Dermis blood vessel endothelial cell (primary cell): Measurements from ENCODE around the gene MSLN. TPM values are rescaled to one million over a fixed set of nuclear protein-coding genes. Genes with fewer than 3 reads are reported as not detected.

Experiments
- DNase-seq: peaks from one replicate; pipeline ENCODE4 v3.0.0; 2010
- total RNA-seq: library from RNA; depleted of rRNA; stranded (reverse); fragments of >200 nt; gene quantifications from 2 replicates; pipeline ENCODE4 v1.2.3, GENCODE V29; 2014

Gene MSLN
- total RNA-seq, 1 donor from 2014 or later = not detected

DNA sequence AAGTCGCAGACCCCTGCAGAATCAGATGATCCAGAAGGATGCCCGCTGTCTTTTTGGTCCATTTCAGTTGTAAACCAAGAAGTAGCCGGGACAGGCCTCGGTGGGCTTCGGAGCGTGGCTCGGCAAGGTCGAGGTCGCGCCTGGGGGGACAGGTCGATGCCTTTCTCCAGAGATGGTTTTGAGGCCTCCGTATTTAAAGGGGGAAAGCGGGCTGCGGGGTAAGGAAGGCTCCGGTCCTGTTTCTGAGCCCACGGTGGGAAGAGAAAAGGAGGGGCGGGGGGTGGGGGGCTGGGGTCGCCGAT lies 47.5 kb downstream of the MSLN start:
- no peak for DNase-seq

DNA sequence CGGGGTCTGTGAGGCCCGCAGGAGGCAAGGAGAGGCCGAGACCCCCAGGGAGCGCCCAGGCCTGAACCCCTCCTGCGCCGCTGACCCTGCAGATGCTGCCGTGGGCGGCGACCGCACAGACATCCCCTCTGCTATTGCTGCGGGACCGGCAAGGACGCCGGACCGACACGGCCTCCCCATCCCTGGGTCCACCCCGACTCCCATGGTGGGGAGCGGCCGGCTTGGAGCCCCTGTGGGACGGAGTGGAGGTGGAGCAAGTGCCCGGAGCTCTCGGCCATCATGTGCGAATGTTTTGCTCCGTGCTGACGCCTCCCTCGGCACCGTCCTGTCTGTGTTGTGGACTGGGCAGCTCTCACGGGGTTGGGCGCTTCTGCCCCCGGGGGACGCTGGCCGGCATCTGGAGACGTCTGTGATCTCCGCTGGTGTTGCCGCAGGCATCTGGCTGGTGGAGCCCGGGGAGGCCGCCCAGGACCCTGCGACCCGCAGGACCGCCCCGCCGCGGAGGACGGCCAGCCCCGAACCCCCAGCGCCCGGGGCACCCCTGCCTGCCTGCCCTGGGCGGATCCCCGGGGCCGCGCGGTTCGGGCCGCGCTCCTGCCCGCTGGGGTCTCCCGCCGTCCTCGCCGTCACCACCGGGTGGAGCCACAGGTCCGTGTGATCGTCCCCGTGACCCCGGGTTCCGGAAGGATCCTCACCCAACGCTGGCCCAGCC lies 52.8 kb downstream of the MSLN start:
- DNase-seq = peak; percentile 44

DNA sequence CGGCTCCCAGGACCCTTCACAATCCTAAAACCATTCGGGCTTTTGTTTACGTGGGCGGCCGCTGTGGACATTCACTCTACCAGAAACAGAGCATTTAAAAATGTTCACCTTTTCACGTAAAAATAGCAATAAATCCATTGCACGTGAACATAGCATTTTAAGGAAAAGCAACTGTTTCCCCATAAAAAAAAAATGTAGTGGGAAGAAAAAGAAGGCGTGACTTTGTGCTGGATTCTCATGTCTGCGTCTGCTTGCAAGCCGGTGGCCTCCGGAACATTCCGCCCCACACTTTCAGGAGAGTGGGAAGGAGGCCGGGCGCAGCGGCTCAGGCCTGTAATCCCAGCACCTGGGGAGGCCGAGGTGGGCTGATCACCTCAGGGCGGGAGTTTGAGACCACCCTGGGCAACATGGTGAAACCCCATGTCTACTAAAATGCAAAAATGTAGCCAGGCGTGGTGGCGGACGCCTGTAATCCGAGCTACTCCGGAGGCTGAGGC lies 53.4 kb downstream of the MSLN start:
- DNase-seq = no peak

DNA sequence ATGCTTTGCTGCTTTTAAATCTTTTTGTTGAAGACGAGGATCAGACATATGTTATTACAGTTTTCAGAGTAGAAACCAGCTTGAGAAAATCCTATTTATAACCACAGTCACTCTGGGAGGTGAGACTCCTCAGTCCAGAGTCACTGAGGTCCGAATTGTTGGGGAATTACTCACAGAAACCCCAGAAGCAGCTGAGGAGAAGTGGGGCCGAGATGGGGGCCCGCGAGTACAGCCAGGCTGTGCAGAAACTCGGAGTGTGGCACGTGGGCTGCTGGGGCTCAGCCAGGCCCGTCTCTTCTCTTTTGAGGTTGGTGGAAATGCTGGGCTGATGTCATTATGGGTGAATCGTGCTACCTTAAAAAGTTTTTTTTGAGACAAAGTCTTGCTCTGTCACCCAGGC lies 54.4 kb downstream of the MSLN start:
- no peak for DNase-seq

DNA sequence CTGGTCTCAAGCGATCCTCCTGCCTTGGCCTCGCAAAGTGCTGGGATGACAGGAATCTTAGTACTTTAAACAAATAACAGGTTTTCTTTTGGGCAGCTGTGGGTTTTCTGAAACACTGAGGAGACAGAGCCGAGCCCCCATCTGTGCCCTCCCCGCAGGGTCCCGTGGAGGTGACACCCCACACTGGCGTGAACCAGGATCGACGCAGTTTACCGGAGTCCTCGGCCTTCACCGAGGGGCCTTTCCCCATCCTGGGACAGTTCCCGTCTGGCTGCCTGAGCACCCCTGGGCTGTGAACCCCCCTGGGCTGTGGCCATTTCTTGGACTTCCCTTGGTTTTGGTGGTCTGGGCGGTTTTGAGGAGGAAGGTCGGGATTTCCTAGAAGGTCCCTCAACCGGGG lies 55.3 kb downstream of the MSLN start:
- no peak for DNase-seq

DNA sequence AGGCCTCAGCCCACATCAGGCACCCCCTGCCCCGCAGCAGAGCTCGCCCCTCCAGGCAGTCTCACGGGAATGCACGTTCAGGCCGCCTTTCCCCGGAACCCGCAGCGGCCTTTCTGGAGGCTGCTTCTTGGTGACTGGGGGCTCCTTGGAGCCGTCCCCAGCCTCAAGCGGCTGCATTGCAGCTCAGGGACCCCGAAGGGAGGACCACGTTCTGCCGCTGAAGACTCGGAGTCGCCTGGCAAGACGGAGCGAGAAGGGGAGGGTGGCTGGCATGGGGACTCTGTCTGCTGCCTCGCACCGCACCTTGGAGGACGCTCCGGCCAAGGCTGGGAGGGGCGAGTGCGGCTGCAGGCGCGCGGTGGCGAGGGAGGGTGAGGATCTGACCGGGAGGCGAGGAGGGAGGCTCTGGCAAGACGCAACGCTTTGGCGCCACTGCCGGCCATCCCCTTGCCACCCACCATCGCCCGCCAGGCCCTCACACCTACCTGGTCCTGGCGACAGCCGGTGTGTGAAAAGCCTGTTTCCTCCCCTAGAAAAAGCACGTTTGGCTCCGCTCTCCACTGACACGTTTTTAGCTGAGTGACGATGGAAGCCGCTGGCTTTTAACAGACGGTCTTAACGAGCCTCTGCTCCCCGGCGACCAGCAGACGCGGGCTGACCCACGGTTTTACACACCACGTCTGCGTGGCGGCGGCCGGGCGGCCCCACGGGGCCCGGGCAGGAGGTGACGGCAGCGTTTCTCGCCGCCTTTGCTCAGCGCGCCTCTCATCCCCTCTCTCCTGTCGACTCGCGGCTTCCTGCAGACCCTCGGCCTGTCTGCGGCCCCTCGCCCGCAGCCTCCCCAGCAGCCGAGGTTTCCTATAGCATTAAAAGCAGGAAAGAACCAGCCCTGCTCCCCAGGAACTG lies 56.7 kb downstream of the MSLN start:
- no peak for DNase-seq

DNA sequence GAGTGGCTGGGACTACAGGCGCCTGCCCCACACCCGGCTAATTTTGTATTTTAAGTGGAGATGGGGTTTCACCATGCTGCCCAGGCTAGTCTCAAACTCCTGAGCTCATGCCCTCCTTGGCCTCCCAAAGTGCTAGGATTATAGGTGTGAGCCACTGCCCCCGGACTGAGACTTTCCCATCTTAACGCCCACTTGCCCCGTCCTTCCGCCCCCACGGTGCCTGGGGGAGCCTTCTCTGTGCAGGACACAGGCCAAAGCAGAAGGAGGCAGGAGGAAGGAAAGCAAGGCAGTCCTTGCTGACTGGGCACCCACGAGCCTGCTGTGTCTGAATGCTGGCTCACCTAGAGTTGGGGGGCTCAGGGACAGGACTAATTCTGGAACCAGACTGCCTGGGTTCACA lies 57.6 kb downstream of the MSLN start:
- no peak for DNase-seq

Other genes with a start within 250 kb of the MSLN start
- 50.5 and 83.4 TPM in 2 replicates for gene CAPN15, start 233.0 kb upstream of the MSLN start, total RNA-seq
- gene PRR35, start 200.3 kb upstream of the MSLN start, total RNA-seq = not detected in 2 replicates
- gene NHLRC4, start 193.7 kb upstream of the MSLN start, total RNA-seq = 1.9 and 2.7 TPM in 2 replicates
- gene PIGQ, start 190.8 kb upstream of the MSLN start, total RNA-seq = 25.4 and 32.2 TPM in 2 replicates
- gene RAB40C, start 170.7 kb upstream of the MSLN start, total RNA-seq = 13.3 and 14.1 TPM in 2 replicates
- 0.14 and 0.17 TPM in 2 replicates for gene WFIKKN1, start 129.7 kb upstream of the MSLN start, total RNA-seq
- gene METTL26, start 124.4 kb upstream of the MSLN start, total RNA-seq = 76.4 and 83.6 TPM in 2 replicates
- gene MCRIP2, start 118.9 kb upstream of the MSLN start, total RNA-seq = 11.2 and 12.6 TPM in 2 replicates
- gene WDR90, start 111.4 kb upstream of the MSLN start, total RNA-seq = 10.7 and 15.1 TPM in 2 replicates
- 32.9 and 49.0 TPM in 2 replicates for gene RHOT2, start 92.6 kb upstream of the MSLN start, total RNA-seq
- gene RHBDL1, start 85.1 kb upstream of the MSLN start, total RNA-seq = 0.05 and 0.51 TPM in 2 replicates
- 93.9 and 94.1 TPM in 2 replicates for gene STUB1, start 80.3 kb upstream of the MSLN start, total RNA-seq
- 34.9 and 45.7 TPM in 2 replicates for gene JMJD8, start 76.4 kb upstream of the MSLN start, total RNA-seq
- 2.7 and 5.3 TPM in 2 replicates for gene WDR24, start 70.3 kb upstream of the MSLN start, total RNA-seq
- 0.05 TPM in 1 of 2 replicates, not detected in the other for gene FBXL16, start 54.9 kb upstream of the MSLN start, total RNA-seq
- gene METRN, start 45.6 kb upstream of the MSLN start, total RNA-seq = 34.9 and 41.7 TPM in 2 replicates
- 25.5 and 47.5 TPM in 2 replicates for gene ANTKMT, start 39.6 kb upstream of the MSLN start, total RNA-seq
- gene CCDC78, start 34.3 kb upstream of the MSLN start, total RNA-seq = 0.34 and 0.65 TPM in 2 replicates
- 5.1 and 6.3 TPM in 2 replicates for gene HAGHL, start 33.6 kb upstream of the MSLN start, total RNA-seq
- gene CIAO3, start 19.7 kb upstream of the MSLN start, total RNA-seq = 34.6 and 42.4 TPM in 2 replicates
- gene RPUSD1, start 27.6 kb downstream of the MSLN start, total RNA-seq = 31.1 and 48.4 TPM in 2 replicates
- 20.1 and 23.8 TPM in 2 replicates for gene CHTF18, start 27.9 kb downstream of the MSLN start, total RNA-seq
- not detected in 2 replicates for gene GNG13, start 40.0 kb downstream of the MSLN start, total RNA-seq
- 14.2 and 14.6 TPM in 2 replicates for gene LMF1, start 210.2 kb downstream of the MSLN start, total RNA-seq
- gene SOX8, start 221.0 kb downstream of the MSLN start, total RNA-seq = 0.33 and 0.85 TPM in 2 replicates